Measurements from ENCODE around the gene CCDC197.

- TF ChIP-seq CTCF (conservative IDR thresholded peaks at IDR 0.05; ENCODE audit: low read length) = no peak
- no peak for TF ChIP-seq EZH2phosphoT487 (IDR thresholded peaks at IDR 0.05; ENCODE audit: borderline replicate concordance)
Measured at GRCh38 chr14:93986955-93987354, 10.1 kb upstream of the CCDC197 start.

All from Loucy (cell line).